IPS-18c (cell line): Measurements from ENCODE around the gene SLITRK4.
A peak's percentile ranks its signal among the peaks of the same experiment; 100 is the strongest.

Source experiments
- H3K4me3 ChIP-seq: 2 replicates; pipeline ENCODE4 v1.7.0; 2013; ENCODE audit warnings: low read depth, mild to moderate bottlenecking, low read length, moderate library complexity; ENCODE audit not compliant: insufficient read depth
- H3K9me3 ChIP-seq: one replicate; pipeline ENCODE4 v1.6.1; 2013; ENCODE audit warnings: mild to moderate bottlenecking, low read length, moderate library complexity; ENCODE audit not compliant: control insufficient read depth, insufficient read depth

SLITRK4 gene

GRCh38 chrX:143635915-143636314 lies at the start of gene SLITRK4:
Gene SLITRK4, minus strand, starts transcription at chrX:143636101. Its CDS starts 4,993 bp downstream, at chrX:143631108.
- no peaks in the 10 kb centered on the region for H3K9me3 ChIP-seq
- peak within 1 kb of the TSS; percentile 56 for H3K4me3 ChIP-seq

- Histone ChIP-seq H3K4me3 (no peak overlapping the region), H3K9me3 (peaks cover 3% of the 10 kb centered on the region)
Measured at GRCh38 chrX:143683486-143683885, 47.6 kb upstream of the SLITRK4 start.

- no peak overlapping the region for H3K4me3 ChIP-seq
- peaks cover 6% of the 10 kb centered on the region for H3K9me3 ChIP-seq
Measured at GRCh38 chrX:143674926-143675325, 39.0 kb upstream of the SLITRK4 start.

- H3K9me3 ChIP-seq, result no peaks in the 10 kb centered on the region
- H3K4me3 ChIP-seq, result no peak overlapping the region
Measured at GRCh38 chrX:143669395-143669794, 33.5 kb upstream of the SLITRK4 start.

- Histone ChIP-seq H3K4me3 (no peak overlapping the region), H3K9me3 (no peaks in the 10 kb centered on the region)
Measured at GRCh38 chrX:143664302-143664701, 28.4 kb upstream of the SLITRK4 start.

- H3K9me3 ChIP-seq, result no peaks in the 10 kb centered on the region
- H3K4me3 ChIP-seq, result no peak overlapping the region
Measured at GRCh38 chrX:143663755-143664154, 27.9 kb upstream of the SLITRK4 start.

GRCh38 chrX:143661286-143661685 lies 25.4 kb upstream of the SLITRK4 start:
- no peak overlapping the region for H3K4me3 ChIP-seq
- H3K9me3 ChIP-seq, result no peaks in the 10 kb centered on the region

- Histone ChIP-seq H3K9me3 (no peaks in the 10 kb centered on the region), H3K4me3 (no peak overlapping the region)
Measured at GRCh38 chrX:143648705-143649104, 12.8 kb upstream of the SLITRK4 start.

- H3K9me3 ChIP-seq, result no peaks in the 10 kb centered on the region
- H3K4me3 ChIP-seq, result no peak overlapping the region
Measured at GRCh38 chrX:143642426-143642825, 6.5 kb upstream of the SLITRK4 start.

GRCh38 chrX:143636831-143637230 lies 930 bp upstream of the SLITRK4 start:
- H3K9me3 ChIP-seq, result no peaks in the 10 kb centered on the region
- H3K4me3 ChIP-seq, result no peak overlapping the region

GRCh38 chrX:143634663-143635455 lies 1.0 kb downstream of the SLITRK4 start:
- H3K4me3 ChIP-seq, result peak overlapping the region; percentile 56
- H3K9me3 ChIP-seq, result no peaks in the 10 kb centered on the region

- Histone ChIP-seq H3K4me3 (peak overlapping the region; percentile 50), H3K9me3 (no peaks in the 10 kb centered on the region)
Measured at GRCh38 chrX:143634309-143634662, 1.6 kb downstream of the SLITRK4 start.

- Histone ChIP-seq H3K4me3 (peak overlapping the region; percentile 50), H3K9me3 (no peaks in the 10 kb centered on the region)
Measured at GRCh38 chrX:143633461-143634308, 2.2 kb downstream of the SLITRK4 start.

GRCh38 chrX:143632625-143633410 lies 3.1 kb downstream of the SLITRK4 start:
- no peaks in the 10 kb centered on the region for H3K9me3 ChIP-seq
- H3K4me3 ChIP-seq, result peak overlapping the region; percentile 50

- Histone ChIP-seq H3K4me3 (no peak overlapping the region), H3K9me3 (peaks cover 2% of the 10 kb centered on the region)
Measured at GRCh38 chrX:143623657-143624056, 12.2 kb downstream of the SLITRK4 start.

- Histone ChIP-seq H3K4me3 (no peak overlapping the region), H3K9me3 (peaks cover 6% of the 10 kb centered on the region)
Measured at GRCh38 chrX:143621276-143621675, 14.6 kb downstream of the SLITRK4 start.

- Histone ChIP-seq H3K4me3 (no peak overlapping the region), H3K9me3 (peaks cover 10% of the 10 kb centered on the region)
Measured at GRCh38 chrX:143615851-143616250, 20.1 kb downstream of the SLITRK4 start.
